Activated naive CD8-positive, alpha-beta T cell treated with anti-CD3 and anti-CD28 coated beads, Interleukin-2, amount 10 ng/mL, durations not matched to agents 7 days and 5 days (primary cell): ENCODE results near the gene HTR2A. TPM values are rescaled to one million over a fixed set of nuclear protein-coding genes. Genes with fewer than 3 reads are reported as not detected.

ENCODE experiments used
- ATAC-seq: fragments of 150-1000 bp; cut with Tn5 transposase; one replicate; pipeline ENCODE4 v1.10.0; 2021; ENCODE audit warnings: low read depth, moderate library complexity
- POLR2A ChIA-PET: fragments of 350-600 bp; sonication (Branson Sonifier 250); formaldehyde crosslinking; loops from one replicate; lab custom pipeline; 2021; ENCODE audit warnings: antibody characterized with exemption; lab: Charles Lee
- DNase-seq: peaks from one replicate; pipeline ENCODE4 v3.0.0; 2021
- H3K27ac Mint-ChIP-seq: one replicate; pipeline ENCODE4 v1.8.0; 2022; ENCODE audit warnings: mild to moderate bottlenecking, mixed read lengths
- H3K27me3 Mint-ChIP-seq: one replicate; pipeline ENCODE4 v1.8.0; 2022; ENCODE audit warnings: mild to moderate bottlenecking, moderate library complexity, mixed read lengths
- H3K36me3 Mint-ChIP-seq: one replicate; pipeline ENCODE4 v1.8.0; 2021; ENCODE audit warnings: mild to moderate bottlenecking, mixed read lengths
- H3K4me1 Mint-ChIP-seq: one replicate; pipeline ENCODE4 v1.8.0; 2021; ENCODE audit warnings: mixed read lengths
- H3K4me3 Mint-ChIP-seq: one replicate; pipeline ENCODE4 v1.8.0; 2022; ENCODE audit warnings: mild to moderate bottlenecking, moderate library complexity, mixed read lengths
- H3K9me3 Mint-ChIP-seq: one replicate; pipeline ENCODE4 v1.8.0; 2021; ENCODE audit warnings: mixed read lengths
- total RNA-seq, 2 experiments: library from RNA; stranded (reverse); gene quantifications; one replicate each; pipeline ENCODE4 v1.2.3, GENCODE V29; 2021

Gene HTR2A
- total RNA-seq, 2 experiments from 2014 or later, result not detected

- no peak overlapping the region for H3K4me3 Mint-ChIP-seq
- H3K27me3 Mint-ChIP-seq, result peaks cover 17% of the 10 kb centered on the region
- H3K36me3 Mint-ChIP-seq, result no peaks in the 10 kb centered on the region
- no peak overlapping the region for H3K27ac Mint-ChIP-seq
- no peaks in the 10 kb centered on the region for H3K9me3 Mint-ChIP-seq
- peaks cover 2% of the 10 kb centered on the region for H3K4me1 Mint-ChIP-seq
- DNase-seq (no peak), ATAC-seq (no peak)
- POLR2A ChIA-PET, result no interaction called here
These were observed 38.1 kb downstream of the HTR2A start for GRCh38 chr13:46858776-46859175.

DNA sequence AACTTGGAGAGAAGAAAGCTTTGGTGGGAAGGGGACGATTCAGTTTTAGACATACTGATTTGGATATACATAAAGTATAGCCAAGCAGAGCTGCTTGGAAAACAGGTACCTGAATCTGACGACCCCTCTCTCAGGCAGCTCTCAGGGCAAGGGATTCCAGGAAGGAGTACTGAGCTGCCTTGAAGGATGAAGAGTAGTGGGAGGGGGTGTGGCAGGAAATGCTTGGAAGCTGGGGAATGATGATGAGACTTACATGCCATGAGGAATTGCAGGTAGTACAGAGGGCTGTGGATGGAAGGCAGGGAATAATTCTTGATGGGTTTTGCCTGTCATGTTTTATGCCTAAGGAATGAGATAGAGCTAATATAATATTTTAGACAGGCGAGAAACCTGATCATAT, 38.7 kb downstream of the HTR2A start:
- Mint-ChIP-seq H3K4me1 (peaks cover 2% of the 10 kb centered on the region), H3K27ac (no peak overlapping the region), H3K27me3 (peaks cover 19% of the 10 kb centered on the region), H3K4me3 (no peak overlapping the region), H3K9me3 (no peaks in the 10 kb centered on the region), H3K36me3 (no peaks in the 10 kb centered on the region)
- DNase-seq (no peak), ATAC-seq (no peak)
- POLR2A ChIA-PET, result no interaction called here

GRCh38 chr13:46855664-46856063, 41.2 kb downstream of the HTR2A start:
- Mint-ChIP-seq H3K4me1 (peaks cover 2% of the 10 kb centered on the region), H3K27ac (no peak overlapping the region), H3K9me3 (no peaks in the 10 kb centered on the region), H3K36me3 (no peaks in the 10 kb centered on the region), H3K4me3 (no peak overlapping the region), H3K27me3 (peaks cover 14% of the 10 kb centered on the region)
- ATAC-seq (no peak), DNase-seq (no peak)
- POLR2A ChIA-PET, result no interaction called here

DNA sequence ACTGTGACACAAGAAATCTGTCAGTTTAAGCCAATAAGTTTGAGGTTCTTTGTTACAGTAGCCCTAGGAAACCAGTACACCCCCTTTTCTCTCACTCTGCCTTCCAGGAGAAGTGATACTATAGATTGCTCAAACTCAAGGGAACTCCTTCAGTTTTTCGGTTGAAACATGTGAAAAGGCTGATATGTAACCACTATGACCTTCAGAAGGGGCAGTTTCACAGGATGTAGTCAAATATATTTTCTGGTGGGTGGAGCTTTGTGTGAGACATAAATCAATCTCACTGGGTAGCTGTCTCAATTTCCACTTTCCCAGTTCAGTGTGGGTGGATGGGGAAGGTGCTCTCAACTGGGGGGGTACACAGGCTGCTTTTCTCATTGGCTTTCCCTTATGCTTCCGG, 41.7 kb downstream of the HTR2A start:
- ATAC-seq, result no peak
- Mint-ChIP-seq H3K27ac (no peak overlapping the region), H3K4me1 (peaks cover 2% of the 10 kb centered on the region), H3K36me3 (no peaks in the 10 kb centered on the region), H3K9me3 (no peaks in the 10 kb centered on the region), H3K27me3 (peaks cover 10% of the 10 kb centered on the region), H3K4me3 (no peak overlapping the region)
- POLR2A ChIA-PET, result no interaction called here
- no peak for DNase-seq

- Mint-ChIP-seq H3K9me3 (no peaks in the 10 kb centered on the region), H3K27ac (no peak overlapping the region), H3K4me3 (no peak overlapping the region), H3K27me3 (peaks cover 12% of the 10 kb centered on the region), H3K4me1 (no peaks in the 10 kb centered on the region), H3K36me3 (no peaks in the 10 kb centered on the region)
- POLR2A ChIA-PET, result no interaction called here
- no peak for DNase-seq
- no peak for ATAC-seq
These were observed 44.7 kb downstream of the HTR2A start for GRCh38 chr13:46852168-46852567.

GRCh38 chr13:46850214-46850613, 46.6 kb downstream of the HTR2A start:
- no peaks in the 10 kb centered on the region for H3K4me1 Mint-ChIP-seq
- DNase-seq, result no peak
- H3K9me3 Mint-ChIP-seq, result no peaks in the 10 kb centered on the region
- ATAC-seq, result no peak
- no peaks in the 10 kb centered on the region for H3K36me3 Mint-ChIP-seq
- H3K4me3 Mint-ChIP-seq, result no peak overlapping the region
- POLR2A ChIA-PET, result no interaction called here
- H3K27me3 Mint-ChIP-seq, result peaks cover 12% of the 10 kb centered on the region
- H3K27ac Mint-ChIP-seq, result no peak overlapping the region

GRCh38 chr13:46846726-46847125, 50.1 kb downstream of the HTR2A start:
- no peak for DNase-seq
- POLR2A ChIA-PET, result no interaction called here
- Mint-ChIP-seq H3K4me3 (no peak overlapping the region), H3K36me3 (no peaks in the 10 kb centered on the region), H3K4me1 (no peaks in the 10 kb centered on the region), H3K27ac (no peak overlapping the region), H3K9me3 (no peaks in the 10 kb centered on the region), H3K27me3 (peaks cover 10% of the 10 kb centered on the region)
- ATAC-seq, result no peak

DNA sequence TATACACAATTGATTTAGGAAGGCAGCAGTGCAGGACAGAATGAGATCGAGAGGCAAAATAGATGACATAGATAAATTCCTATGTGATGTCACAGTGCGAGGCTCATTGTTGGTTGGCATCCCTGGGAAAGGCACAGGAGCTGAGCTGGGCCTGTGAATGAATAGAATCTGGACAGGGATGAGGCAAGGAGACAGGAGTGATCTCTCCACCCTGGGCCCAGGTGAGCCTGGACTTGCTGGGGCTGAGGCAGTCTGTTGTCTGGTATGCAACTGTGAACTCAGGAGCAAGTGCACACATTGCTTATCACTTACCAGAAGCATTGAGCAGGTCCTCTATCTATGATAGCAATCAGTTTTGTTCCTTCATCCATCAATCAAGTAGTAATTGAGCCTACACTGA, 51.7 kb downstream of the HTR2A start:
- no peaks in the 10 kb centered on the region for H3K9me3 Mint-ChIP-seq
- POLR2A ChIA-PET, result no interaction called here
- H3K4me3 Mint-ChIP-seq, result no peak overlapping the region
- H3K27ac Mint-ChIP-seq, result no peak overlapping the region
- H3K27me3 Mint-ChIP-seq, result peaks cover 10% of the 10 kb centered on the region
- DNase-seq (no peak), ATAC-seq (no peak)
- H3K36me3 Mint-ChIP-seq, result no peaks in the 10 kb centered on the region
- no peaks in the 10 kb centered on the region for H3K4me1 Mint-ChIP-seq

DNA sequence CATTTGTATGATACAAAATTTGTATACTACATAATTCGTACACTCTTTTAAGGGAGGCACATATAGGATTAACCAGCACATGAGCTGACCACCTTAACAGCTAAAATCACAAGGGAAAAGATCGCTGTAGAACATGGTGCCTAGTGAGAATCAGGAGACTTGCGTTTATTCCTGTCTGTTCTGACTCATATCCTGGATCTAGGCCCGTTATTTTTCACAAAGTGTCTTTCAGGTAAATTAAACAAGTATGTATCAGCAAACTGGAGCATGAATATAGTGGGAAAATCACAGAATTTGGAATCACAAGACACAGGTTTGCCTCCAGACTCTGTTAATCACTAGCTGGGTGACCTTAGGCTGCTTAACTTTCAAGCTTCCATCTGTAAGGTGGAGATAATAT, 52.4 kb downstream of the HTR2A start:
- POLR2A ChIA-PET, result no interaction called here
- no peaks in the 10 kb centered on the region for H3K9me3 Mint-ChIP-seq
- H3K27me3 Mint-ChIP-seq, result peaks cover 6% of the 10 kb centered on the region
- DNase-seq (no peak), ATAC-seq (no peak)
- no peak overlapping the region for H3K4me3 Mint-ChIP-seq
- H3K36me3 Mint-ChIP-seq, result no peaks in the 10 kb centered on the region
- H3K4me1 Mint-ChIP-seq, result no peaks in the 10 kb centered on the region
- no peak overlapping the region for H3K27ac Mint-ChIP-seq

DNA sequence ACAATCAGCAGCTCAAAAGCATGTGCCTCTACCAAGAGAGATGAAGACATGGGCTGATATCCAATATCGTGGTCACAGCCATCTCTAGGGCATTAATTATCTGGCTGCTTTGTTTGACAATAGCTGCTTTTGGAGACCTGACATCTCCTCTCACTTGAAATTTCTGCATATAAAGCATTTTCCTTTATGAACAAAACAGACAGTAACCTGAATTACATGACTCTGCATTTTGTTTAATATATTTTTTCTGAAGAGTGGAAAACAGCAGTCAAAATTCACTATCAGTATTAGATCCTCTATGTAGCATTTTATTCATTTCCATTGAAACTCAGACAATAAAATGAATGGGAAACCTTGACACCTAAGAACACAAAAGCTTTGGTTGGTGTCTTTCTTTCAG, 57.5 kb downstream of the HTR2A start:
- POLR2A ChIA-PET, result no interaction called here
- Mint-ChIP-seq H3K27ac (no peak overlapping the region), H3K9me3 (no peaks in the 10 kb centered on the region), H3K4me1 (no peaks in the 10 kb centered on the region), H3K36me3 (no peaks in the 10 kb centered on the region), H3K27me3 (peaks cover 5% of the 10 kb centered on the region), H3K4me3 (no peak overlapping the region)
- DNase-seq, result no peak
- no peak for ATAC-seq

DNA sequence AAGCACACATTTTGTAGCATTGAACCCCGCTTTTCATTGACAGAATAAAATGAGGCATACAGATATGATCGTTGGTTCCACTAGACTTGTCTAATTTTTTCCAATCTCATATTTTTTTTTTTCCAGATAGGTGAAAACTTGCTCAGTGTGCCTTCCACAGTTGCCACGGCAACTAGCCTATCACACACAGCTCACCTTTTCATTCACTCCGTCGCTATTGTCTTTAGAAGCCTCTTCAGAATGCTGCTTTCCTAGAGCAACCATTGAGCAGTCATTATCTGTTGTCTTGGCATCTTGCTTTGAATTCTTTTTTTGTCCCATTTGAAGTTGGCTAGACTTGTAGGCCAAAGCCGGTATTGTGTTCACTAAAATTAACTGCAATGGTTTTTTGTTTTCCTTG, 62.2 kb downstream of the HTR2A start:
- POLR2A ChIA-PET, result no interaction called here
- Mint-ChIP-seq H3K4me1 (no peaks in the 10 kb centered on the region), H3K9me3 (no peaks in the 10 kb centered on the region), H3K36me3 (no peaks in the 10 kb centered on the region), H3K27me3 (peaks cover 14% of the 10 kb centered on the region), H3K4me3 (no peak overlapping the region), H3K27ac (no peak overlapping the region)
- ATAC-seq, result no peak
- DNase-seq, result no peak

- DNase-seq (no peak), ATAC-seq (no peak)
- no peak overlapping the region for H3K27ac Mint-ChIP-seq
- POLR2A ChIA-PET, result no interaction called here
- peaks cover 19% of the 10 kb centered on the region for H3K27me3 Mint-ChIP-seq
- no peaks in the 10 kb centered on the region for H3K4me1 Mint-ChIP-seq
- no peaks in the 10 kb centered on the region for H3K36me3 Mint-ChIP-seq
- H3K4me3 Mint-ChIP-seq, result no peak overlapping the region
- H3K9me3 Mint-ChIP-seq, result no peaks in the 10 kb centered on the region
These were observed 65.2 kb downstream of the HTR2A start for GRCh38 chr13:46831588-46832194.

DNA sequence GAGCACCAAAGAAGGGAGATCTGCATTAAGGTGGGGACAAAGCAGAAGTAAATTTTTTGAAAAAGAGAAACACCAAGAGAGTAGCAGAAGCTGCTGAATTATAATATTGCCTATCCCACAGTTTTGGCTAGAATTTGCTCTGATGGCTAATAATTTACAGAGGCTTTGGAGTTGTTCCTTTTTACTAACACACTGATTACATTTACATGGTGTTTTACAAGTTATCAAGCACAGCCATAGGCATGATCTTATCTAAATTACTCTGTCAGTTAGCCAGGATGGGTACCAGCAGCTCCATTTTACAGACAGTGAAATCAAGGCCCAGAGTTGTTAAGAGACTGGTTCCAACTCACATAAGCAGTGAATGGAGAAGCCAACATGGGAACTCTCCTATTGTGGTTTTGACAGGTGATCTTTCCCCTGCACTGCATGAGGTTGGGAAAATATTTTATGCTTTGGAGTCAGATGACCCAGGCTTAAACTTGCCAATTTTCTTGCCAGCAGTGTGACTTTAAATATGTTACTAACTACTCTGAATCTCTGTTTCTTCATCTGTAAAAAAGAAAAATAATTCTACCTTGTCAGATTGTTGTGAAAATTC, 66.3 kb downstream of the HTR2A start:
- POLR2A ChIA-PET, result no interaction called here
- H3K9me3 Mint-ChIP-seq, result no peaks in the 10 kb centered on the region
- no peak for ATAC-seq

GRCh38 chr13:46822551-46822950, 74.3 kb downstream of the HTR2A start:
- Mint-ChIP-seq H3K36me3 (no peaks in the 10 kb centered on the region), H3K27ac (no peak overlapping the region), H3K9me3 (no peaks in the 10 kb centered on the region), H3K27me3 (peaks cover 19% of the 10 kb centered on the region), H3K4me3 (no peak overlapping the region), H3K4me1 (peaks cover 2% of the 10 kb centered on the region)
- POLR2A ChIA-PET, result no interaction called here
- no peak for DNase-seq
- ATAC-seq, result no peak

More for the DNA sequence above, 66.3 kb downstream of the HTR2A start:
- Mint-ChIP-seq H3K4me1 (no peaks in the 10 kb centered on the region), H3K36me3 (no peaks in the 10 kb centered on the region), H3K4me3 (no peak overlapping the region), H3K27ac (no peak overlapping the region), H3K27me3 (peaks cover 17% of the 10 kb centered on the region)
- DNase-seq, result no peak
